GM21737 (cell line): ENCODE data around the gene PPFIBP1.
"Not testable (repeated sequence)": the region's sequence is repeated elsewhere in the genome, so short reads cannot be mapped to it uniquely, and the experiment has no call there.

Experiments
- ATAC-seq: cut with Tn5 transposase; IDR thresholded peaks from one replicate; pipeline ENCODE4 v1.9.1; 2021; ENCODE audit warnings: mild to moderate bottlenecking, moderate library complexity; ENCODE audit not compliant: unreplicated experiment

The PPFIBP1 gene

GRCh38 chr12:27541031-27541719 is 17.2 kb downstream of the PPFIBP1 start:
- ATAC-seq = no peak

GRCh38 chr12:27542628-27543027 is 18.6 kb downstream of the PPFIBP1 start:
- ATAC-seq = no peak

- not testable (repeated sequence) for ATAC-seq
These were observed 20.9 kb downstream of the PPFIBP1 start for GRCh38 chr12:27544858-27545257.

- no peak for ATAC-seq
These were observed 21.7 kb downstream of the PPFIBP1 start for GRCh38 chr12:27545665-27546064.

GRCh38 chr12:27547592-27547991 is 23.6 kb downstream of the PPFIBP1 start:
- ATAC-seq = no peak

- ATAC-seq = no peak
These were observed 24.5 kb downstream of the PPFIBP1 start for GRCh38 chr12:27548301-27549199.

- no peak for ATAC-seq
These were observed 25.3 kb downstream of the PPFIBP1 start for GRCh38 chr12:27549236-27549800.

- ATAC-seq = no peak
These were observed 26.0 kb downstream of the PPFIBP1 start for GRCh38 chr12:27549801-27550652.

GRCh38 chr12:27550653-27550975 is 26.6 kb downstream of the PPFIBP1 start:
- no peak for ATAC-seq

GRCh38 chr12:27551172-27551840 is 27.3 kb downstream of the PPFIBP1 start:
- ATAC-seq = no peak

GRCh38 chr12:27552235-27552634 is 28.2 kb downstream of the PPFIBP1 start:
- ATAC-seq = no peak

- ATAC-seq = no peak
These were observed 29.0 kb downstream of the PPFIBP1 start for GRCh38 chr12:27552886-27553560.

GRCh38 chr12:27553941-27554340 is 29.9 kb downstream of the PPFIBP1 start:
- ATAC-seq = no peak

- ATAC-seq = no peak
These were observed 30.6 kb downstream of the PPFIBP1 start for GRCh38 chr12:27554421-27555186.

GRCh38 chr12:27555361-27555760 is 31.4 kb downstream of the PPFIBP1 start:
- ATAC-seq = no peak

- ATAC-seq = no peak
These were observed 32.1 kb downstream of the PPFIBP1 start for GRCh38 chr12:27555925-27556778.

- ATAC-seq = no peak
These were observed 36.1 kb downstream of the PPFIBP1 start for GRCh38 chr12:27560126-27560525.
